Stimulated activated CD4-positive, alpha-beta T cell treated with anti-CD3 and anti-CD28 coated beads, Interleukin-4, amount 100 ng/mL, for 4 hours (primary cell): ENCODE data around the gene PPP1R9A.

ENCODE experiments used
- DNase-seq, 2 experiments: peaks; one replicate each; pipeline ENCODE4 v3.0.0-alpha.2; 2020

Gene PPP1R9A

DNA sequence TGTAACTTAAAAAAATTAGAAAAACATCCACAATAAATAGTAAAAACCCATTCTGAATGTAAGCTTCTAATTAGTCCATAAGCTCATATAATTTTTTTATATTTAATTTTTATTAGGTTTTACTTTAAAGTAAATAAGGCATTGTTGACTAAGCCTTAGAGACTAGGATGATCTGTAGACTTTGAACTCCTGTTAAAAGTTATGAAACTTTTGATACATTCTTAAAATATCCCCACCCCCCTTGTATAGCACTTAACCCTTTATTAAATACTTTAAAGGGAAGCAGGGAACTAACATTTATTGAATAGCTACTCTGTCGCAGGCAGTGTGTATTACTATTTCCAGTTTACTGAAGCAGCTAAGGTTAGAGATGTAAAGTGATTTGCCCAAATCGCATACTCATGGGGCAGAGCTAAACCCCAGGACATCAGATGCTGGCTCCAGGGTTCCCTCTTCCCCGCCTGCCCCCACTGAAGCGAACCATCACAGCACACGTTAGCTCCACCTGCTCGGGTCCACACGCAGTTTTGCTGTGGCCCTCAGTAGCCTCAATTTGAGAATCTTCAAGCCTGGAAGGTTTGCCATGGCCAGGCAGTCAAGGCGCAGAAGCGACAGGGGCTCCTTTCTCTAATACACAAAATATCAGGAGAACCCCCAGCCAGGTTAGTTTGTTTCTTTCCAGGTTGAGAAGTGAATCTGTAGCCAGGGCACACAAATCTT lies 416.2 kb downstream of the PPP1R9A start:
- no peak for DNase-seq

DNA sequence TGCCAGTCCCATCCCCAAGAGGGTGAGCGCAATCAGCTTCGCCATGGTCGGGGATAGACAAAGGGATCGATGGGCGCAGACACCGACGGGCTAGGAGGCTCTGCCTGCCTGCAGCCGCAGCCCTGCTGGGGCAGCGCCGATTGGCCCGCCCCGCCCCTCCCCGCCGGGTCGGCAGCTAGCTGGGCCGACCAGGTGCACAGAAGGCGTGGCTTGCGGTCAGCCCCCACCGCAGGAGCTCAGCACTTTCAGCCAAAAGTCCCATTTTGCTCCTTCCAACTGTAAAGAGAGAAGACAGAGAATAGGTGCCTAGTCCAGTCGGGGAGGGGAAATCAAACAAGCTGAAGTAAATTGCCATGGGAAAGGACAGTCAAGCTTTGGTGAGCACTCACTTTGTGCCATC lies 417.0 kb downstream of the PPP1R9A start, which contains the start of gene PON1:
Gene PON1, minus strand, starts transcription at position 102 of the 400 bp plus-strand sequence. Its CDS starts 57 bp downstream, at position 45.
- no peak for DNase-seq

- no peak for DNase-seq
Measured at GRCh38 chr7:95327356-95327755, 420.0 kb downstream of the PPP1R9A start.

DNA sequence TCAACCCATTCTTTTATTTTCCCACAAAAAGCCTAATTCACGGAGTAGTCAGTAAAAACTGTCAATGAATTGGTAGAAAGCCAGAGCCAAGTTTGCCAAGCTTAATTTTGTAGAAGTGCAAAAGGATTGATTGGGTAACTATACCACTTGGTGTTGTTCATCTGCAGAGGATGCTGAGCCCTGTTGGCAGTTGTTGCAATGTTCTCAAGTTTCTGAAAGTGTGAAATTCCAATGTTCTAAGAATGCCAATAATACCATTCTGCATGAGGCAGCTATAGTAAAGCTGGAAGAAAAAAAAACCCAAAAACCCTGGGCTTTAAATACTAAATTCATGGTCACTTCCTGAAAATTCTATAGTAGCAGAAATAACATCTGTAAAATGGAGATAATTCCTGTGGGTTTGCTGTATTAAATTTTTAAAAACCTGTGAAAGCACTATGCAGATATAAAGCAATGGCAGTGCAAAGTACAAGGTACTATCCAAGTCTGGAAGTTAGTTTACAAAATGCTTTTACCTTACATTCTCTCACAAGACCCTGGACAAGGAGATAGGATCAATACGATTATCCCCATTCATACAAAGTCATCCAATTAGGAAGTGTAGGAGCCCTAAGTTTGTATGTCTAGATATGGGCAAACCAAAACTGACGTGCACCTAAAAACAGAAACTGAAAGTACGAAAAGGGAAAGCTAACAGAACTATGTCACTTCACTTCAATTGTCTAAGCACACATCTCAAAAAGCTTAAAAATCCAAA lies 423.0 kb downstream of the PPP1R9A start:
- no peak for DNase-seq

DNA sequence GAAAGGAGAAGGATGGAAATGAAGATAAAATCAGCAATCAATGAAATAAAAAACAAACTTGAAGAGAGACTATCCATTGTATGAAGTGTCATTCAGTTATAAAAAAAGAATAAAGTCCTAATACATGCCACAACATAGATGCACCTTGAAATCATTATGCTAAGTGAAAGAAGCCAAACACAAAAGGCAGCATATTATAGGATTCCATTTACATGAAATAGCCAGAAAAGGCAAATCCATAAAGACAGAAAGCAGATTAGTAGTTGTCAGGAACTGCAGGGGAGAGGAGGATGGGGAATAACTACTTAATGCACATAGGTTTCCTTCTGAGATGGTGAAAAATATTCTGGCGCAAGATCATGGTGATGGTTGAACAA lies 423.6 kb downstream of the PPP1R9A start:
- DNase-seq: no peak

GRCh38 chr7:95334447-95334846 lies 427.1 kb downstream of the PPP1R9A start:
- no peak for DNase-seq

DNA sequence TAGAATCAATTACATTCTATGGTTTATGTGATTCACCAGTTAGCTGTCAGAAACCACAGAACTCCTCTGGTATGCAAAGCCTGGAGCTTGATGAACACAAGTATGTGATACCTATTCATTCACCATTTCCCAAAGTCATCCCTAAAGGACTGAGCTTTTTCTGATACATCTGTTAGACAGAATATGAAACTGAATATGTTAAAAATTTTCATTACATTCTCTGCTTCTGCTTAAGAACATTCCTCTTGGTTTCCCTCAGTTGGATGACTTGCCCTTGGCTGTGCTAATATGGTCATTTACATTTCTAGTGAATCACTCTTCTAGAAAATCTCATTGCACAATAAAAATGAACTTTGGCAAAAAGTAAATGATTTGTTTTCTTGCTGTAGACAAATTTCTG lies 427.7 kb downstream of the PPP1R9A start:
- DNase-seq: no peak

DNA sequence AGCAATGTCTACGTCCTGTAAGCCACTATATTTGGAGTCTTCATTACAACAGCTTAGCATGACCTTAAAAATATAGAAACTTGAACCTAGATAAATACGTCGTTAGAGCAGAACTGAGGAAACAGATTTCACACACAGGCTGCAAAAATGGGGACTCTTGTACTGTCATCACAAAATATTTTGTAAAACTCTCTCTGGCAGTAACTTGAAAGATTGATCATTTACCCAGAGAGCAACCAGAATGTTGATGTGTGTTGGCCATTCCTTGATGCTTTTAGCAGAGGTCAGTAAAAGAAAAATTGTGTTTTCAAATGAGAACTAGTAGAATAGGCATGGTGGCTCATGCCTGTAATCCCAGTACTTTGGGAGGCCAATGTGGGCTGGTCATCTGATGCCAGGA lies 431.4 kb downstream of the PPP1R9A start:
- DNase-seq: no peak

- DNase-seq: no peak
Measured at GRCh38 chr7:95340491-95340890, 433.1 kb downstream of the PPP1R9A start.

DNA sequence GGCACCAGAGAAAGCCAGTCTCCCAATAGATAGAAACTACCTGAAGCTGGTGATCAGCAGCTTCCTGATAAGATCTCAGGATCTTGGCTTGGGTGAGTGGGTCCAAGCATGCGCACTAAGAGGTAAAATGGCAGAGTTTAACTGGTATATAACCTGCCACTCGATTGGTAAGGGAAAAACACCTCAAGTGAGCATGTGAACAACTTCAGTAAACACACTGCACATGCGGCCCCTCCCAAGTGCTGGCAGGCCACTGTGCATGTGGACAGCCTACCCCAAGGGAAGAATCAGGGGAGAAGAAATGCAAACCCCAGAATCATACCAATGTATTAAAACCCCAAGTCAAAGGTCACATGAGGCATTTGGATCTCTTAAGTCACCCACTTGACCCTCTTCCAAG lies 434.6 kb downstream of the PPP1R9A start:
- no peak for DNase-seq

DNA sequence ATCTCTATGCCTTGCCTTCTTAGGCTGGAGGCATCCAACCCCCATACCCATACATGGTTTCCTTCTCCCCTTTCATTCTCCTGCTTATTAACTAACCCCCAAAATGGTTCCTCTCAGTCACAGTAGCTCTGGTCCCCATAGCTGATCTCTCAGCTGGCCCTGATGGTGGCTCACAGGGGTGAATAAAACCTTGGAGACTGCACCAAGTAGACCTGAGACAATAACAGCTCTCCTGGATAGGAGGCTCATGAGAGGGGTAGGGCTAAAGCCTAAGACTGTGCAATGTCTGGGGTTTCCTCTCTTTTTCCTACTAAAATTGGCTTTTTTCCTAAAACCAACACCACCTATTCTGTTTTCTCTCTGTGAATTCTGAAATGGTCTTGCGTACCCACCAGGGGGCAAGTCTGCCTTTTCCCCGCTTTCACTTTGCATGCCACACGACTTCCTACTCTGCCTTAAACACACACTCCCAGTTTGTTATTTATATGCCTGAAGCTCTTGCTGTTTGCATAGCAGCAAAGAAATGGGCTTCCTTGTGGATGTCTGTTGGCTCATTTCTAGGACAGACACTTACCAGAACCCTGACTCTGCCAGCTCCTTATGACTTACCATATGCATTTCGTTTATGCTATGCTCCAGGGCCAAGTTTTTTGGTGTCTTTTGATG lies 435.4 kb downstream of the PPP1R9A start:
- DNase-seq: no peak
